ENCODE measurements around the gene C1QTNF6. TPM values are rescaled to one million over a fixed set of nuclear protein-coding genes. Genes with fewer than 3 reads are reported as not detected.

C1QTNF6 gene
- total RNA-seq, 1 donor from 2014 or later = 58.3 TPM

DNA sequence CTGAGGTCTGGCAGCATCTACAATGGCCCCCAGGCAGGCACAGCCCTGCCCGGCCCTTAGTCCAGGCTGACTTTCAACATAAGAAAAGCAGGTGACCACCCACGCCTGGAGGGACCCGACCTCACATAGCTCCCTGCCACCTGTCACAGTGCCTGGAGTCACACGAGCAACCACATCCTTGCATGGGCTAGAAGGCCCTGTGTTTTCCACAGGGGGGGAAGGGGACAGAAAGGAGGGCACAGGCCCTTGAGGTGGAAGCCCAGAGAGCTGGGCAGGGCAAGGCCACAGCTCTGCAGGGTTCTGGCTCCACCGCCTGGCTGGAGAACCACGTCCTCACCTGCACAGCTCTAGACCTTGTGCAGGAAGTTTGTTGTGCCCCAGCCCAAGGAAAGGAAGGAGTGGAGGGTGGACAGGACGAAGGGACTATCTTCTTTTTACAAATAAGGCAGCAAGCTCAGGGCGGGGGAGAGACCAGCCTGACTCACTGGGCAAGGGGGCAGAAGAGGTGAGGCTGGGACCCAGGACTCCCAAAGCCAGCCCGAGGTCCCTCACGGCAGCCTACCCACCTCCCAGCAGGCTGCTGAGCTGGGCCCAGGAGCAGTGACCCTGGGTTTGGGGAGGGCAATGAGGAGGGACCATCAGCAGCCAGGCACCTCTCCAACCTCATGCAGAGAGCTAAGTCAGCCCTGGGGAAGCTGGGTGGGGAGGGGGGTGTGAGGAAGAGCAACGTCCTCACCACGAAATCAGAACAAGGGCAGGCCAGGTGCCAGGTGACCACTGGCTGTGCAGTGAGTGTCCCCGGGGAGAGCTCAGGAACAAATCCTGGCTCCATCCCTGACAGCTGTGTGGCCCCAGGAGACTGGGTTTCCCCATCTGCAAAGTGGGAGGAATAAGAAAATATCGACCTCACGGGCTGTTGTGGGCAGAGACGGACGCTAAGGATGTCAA, 4.3 kb downstream of the C1QTNF6 start:
- H3K27me3 Mint-ChIP-seq (ENCODE audit: low read depth) = no peaks in the 10 kb centered on the region
- H3K4me3 Mint-ChIP-seq = no peak overlapping the region
- H3K27ac Mint-ChIP-seq = peak overlapping the region; percentile 59
- H3K4me1 Mint-ChIP-seq = peaks cover 31% of the 10 kb centered on the region
- TF ChIP-seq, protein P1, sequence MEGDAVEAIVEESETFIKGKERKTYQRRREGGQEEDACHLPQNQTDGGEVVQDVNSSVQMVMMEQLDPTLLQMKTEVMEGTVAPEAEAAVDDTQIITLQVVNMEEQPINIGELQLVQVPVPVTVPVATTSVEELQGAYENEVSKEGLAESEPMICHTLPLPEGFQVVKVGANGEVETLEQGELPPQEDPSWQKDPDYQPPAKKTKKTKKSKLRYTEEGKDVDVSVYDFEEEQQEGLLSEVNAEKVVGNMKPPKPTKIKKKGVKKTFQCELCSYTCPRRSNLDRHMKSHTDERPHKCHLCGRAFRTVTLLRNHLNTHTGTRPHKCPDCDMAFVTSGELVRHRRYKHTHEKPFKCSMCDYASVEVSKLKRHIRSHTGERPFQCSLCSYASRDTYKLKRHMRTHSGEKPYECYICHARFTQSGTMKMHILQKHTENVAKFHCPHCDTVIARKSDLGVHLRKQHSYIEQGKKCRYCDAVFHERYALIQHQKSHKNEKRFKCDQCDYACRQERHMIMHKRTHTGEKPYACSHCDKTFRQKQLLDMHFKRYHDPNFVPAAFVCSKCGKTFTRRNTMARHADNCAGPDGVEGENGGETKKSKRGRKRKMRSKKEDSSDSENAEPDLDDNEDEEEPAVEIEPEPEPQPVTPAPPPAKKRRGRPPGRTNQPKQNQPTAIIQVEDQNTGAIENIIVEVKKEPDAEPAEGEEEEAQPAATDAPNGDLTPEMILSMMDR (IDR thresholded peaks at IDR 0.05; ENCODE audit: unreplicated experiment) = no peak
- no peaks in the 10 kb centered on the region for H3K9me3 Mint-ChIP-seq
- DNase-seq (ENCODE audit: low spot score in 2 of 2, unreplicated experiment in 2 of 2) = no peak
- H3K36me3 Mint-ChIP-seq = peaks cover 14% of the 10 kb centered on the region

DNA sequence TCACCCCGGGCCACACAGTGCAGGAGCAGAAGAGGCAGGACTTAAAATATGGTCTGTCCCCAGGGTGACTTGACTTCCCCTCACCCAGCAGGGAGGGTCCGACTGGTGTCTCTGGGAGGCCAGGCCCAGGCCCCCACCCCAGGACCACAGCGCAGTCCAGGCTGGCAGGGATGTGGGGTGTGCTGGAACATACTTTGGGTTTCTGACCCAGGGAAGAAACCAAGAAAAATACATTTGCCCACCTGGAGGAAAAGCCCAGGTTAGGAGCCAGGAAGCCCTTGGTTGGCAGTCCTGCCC, 5.2 kb downstream of the C1QTNF6 start:
- Mint-ChIP-seq H3K36me3 (peaks cover 14% of the 10 kb centered on the region), H3K4me1 (peaks cover 31% of the 10 kb centered on the region), H3K27me3 (ENCODE audit: low read depth) (no peaks in the 10 kb centered on the region), H3K27ac (no peak overlapping the region), H3K9me3 (no peaks in the 10 kb centered on the region), H3K4me3 (no peak overlapping the region)
- TF ChIP-seq, protein P1 (IDR thresholded peaks at IDR 0.05; ENCODE audit: unreplicated experiment) = no peak
- DNase-seq (ENCODE audit: low spot score in 2 of 2, unreplicated experiment in 2 of 2) = no peak

DNA sequence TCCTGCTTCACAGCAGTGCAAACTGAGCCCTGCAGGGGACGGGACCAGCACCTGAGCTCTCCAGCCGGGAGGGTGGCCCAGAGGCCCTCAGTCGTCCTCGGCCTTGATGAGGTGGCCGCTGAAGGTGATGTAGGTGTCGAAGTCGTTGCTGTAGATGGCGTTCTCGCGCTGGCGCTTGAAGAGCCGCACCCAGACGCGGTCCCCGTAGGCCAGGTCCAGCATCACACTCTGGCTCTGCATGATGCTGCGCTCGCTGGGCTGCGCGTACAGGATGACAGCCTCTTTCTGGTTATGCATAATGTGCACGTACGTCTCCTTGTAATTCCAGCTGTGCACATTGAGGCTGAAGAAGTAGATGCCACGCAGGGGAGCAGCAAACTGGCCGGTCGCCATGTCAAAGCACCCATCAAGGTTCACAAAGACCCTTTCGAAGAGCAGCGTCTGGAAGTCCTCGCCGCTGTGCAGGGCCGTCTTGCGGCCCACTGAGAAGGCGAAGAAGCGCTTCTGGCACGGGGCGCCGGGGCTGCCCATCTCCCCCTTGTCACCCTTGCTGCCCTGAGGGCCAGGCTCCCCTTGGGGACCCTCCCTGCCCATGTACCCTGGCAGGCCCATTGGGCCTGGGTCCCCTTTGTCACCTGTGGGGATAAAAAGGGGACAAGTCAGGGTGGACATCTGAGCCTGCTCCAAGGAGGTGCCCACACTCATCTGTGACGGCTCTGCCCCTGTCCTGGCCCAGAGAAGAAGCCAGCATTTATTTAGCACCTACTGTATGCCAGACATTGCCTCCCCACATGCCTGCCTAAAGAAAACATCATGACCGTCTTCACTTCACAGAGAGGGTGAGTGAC, 5.7 kb downstream of the C1QTNF6 start:
- TF ChIP-seq, protein P1 (IDR thresholded peaks at IDR 0.05; ENCODE audit: unreplicated experiment) = no peak
- Mint-ChIP-seq H3K27ac (no peak overlapping the region), H3K27me3 (ENCODE audit: low read depth) (no peaks in the 10 kb centered on the region), H3K4me1 (peaks cover 31% of the 10 kb centered on the region), H3K9me3 (no peaks in the 10 kb centered on the region), H3K36me3 (peaks cover 14% of the 10 kb centered on the region), H3K4me3 (no peak overlapping the region)
- no peak for DNase-seq (ENCODE audit: low spot score in 2 of 2, unreplicated experiment in 2 of 2)

DNA sequence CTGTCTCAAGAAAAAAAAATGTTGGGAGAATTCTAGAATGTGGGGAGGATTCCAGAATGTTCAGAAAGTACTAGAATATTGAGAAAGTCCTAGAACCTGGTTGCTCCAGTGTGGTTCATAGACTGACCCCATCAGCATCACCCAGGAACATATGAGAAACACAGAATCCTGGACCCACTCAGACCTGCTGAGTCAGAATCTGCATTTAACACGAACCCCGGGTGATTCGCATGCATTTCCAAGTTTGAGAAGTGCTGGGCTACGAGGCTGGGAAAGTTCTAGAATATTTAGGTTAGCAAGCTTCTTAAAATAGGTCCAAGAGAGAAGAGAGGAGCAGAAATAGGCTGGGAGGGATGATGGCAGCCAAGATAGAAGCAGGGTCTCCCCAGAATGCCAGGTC, 6.4 kb downstream of the C1QTNF6 start:
- Mint-ChIP-seq H3K27me3 (ENCODE audit: low read depth) (no peaks in the 10 kb centered on the region), H3K36me3 (peaks cover 14% of the 10 kb centered on the region), H3K27ac (no peak overlapping the region), H3K9me3 (no peaks in the 10 kb centered on the region), H3K4me3 (no peak overlapping the region), H3K4me1 (peaks cover 28% of the 10 kb centered on the region)
- TF ChIP-seq, protein P1 (IDR thresholded peaks at IDR 0.05; ENCODE audit: unreplicated experiment) = no peak
- no peak for DNase-seq (ENCODE audit: low spot score in 2 of 2, unreplicated experiment in 2 of 2)

DNA sequence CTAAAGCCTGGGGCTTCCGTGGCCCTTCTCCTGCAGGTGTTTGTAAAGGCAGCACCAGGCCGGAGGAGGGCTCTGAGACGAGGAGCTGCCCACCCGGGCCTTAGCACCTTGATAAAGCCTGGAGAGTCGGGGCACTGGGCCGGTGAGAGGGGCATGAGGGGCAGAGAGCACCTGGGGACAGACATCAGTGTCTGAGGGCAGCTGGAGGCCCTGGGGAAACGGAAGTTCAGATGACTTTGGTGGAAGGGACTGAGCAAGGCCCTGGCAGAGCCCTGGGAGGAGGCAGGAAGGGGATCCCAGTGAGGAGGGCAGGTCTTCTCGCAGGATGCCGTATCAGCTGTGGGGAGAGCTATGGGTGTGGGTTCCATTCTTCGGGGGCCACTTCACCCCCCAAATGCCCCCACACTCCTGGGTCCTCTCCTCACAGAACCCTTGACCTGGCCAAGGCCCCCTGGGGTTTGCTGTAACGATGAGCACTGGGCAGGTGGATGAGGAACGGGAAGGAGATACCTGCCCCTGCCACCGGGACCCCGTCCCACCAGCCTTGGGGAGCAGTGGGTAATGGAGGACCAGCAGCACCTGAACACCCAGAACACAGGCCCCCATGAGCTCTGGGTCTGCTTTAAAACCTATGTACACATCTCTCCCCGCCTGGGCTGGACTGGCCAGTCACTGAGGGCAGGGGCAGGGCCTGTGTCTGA, 7.4 kb downstream of the C1QTNF6 start:
- Mint-ChIP-seq H3K27ac (no peak overlapping the region), H3K4me1 (peaks cover 28% of the 10 kb centered on the region), H3K9me3 (no peaks in the 10 kb centered on the region), H3K27me3 (ENCODE audit: low read depth) (no peaks in the 10 kb centered on the region), H3K4me3 (no peak overlapping the region), H3K36me3 (peaks cover 14% of the 10 kb centered on the region)
- TF ChIP-seq, protein P1 (IDR thresholded peaks at IDR 0.05; ENCODE audit: unreplicated experiment) = no peak
- no peak for DNase-seq (ENCODE audit: low spot score in 2 of 2, unreplicated experiment in 2 of 2)

Data from mesothelial cell of epicardium (in vitro differentiated cells).